ENCODE measurements around the gene KRT27.
"Not testable (repeated sequence)": the region's sequence is repeated elsewhere in the genome, so short reads cannot be mapped to it uniquely, and the experiment has no call there.

KRT27 gene

DNA sequence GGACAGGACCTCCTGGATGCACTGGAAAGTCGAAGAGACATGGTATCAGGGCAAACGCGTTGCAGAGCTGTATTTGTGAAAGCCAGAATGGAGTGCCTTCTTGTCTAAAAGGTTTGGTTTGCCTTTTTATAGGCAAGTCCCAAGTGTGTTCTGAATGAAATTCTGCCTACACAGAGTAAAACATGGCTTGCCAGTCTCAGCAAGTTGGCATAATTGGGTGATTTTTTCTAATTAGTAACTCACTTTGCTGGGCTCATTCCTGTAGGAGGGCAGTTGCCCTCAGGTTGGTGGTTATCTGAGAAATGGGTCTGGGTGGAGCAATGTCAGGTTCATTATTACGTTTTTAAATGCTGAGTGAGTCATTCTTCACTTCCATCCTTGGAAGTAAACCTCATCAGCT, 27.1 kb downstream of the KRT27 start, which contains the start of gene KRT25:
TSS of gene KRT25 (minus strand) at position 101 of the 400 bp plus-strand sequence. CDS start at position 41, 60 bp downstream.
- no peak for DNase-seq (ENCODE audit: low read depth in 2 of 2)

DNA sequence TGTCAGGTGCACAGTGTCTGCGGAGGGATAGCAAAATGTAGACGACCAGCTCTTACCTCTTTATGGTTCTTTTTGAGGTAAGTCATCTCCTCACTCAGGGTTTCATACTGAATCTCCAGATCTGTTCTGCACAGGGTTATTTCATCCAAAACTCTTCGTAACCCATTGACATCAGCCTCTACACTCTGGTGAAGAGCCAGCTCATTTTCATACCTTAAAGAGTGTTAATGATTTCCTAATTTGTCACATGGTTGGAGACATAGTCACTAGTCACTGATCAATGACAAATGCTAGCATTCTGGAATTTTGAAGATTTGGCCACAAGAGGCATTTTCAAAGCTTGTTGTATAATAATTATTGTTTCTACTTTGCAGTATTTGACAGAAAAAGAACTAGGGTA, 28.5 kb downstream of the KRT27 start:
- no peak for DNase-seq (ENCODE audit: low read depth in 2 of 2)

GRCh38 chr17:40751065-40751464, 31.3 kb downstream of the KRT27 start:
- DNase-seq (ENCODE audit: low read depth in 2 of 2) = no peak

GRCh38 chr17:40750391-40750790, 32.0 kb downstream of the KRT27 start:
- DNase-seq (ENCODE audit: low read depth in 2 of 2) = no peak

GRCh38 chr17:40748666-40749065, 33.7 kb downstream of the KRT27 start:
- DNase-seq (ENCODE audit: low read depth in 2 of 2) = not testable (repeated sequence)

GRCh38 chr17:40738553-40738952, 43.8 kb downstream of the KRT27 start:
- DNase-seq (ENCODE audit: low read depth in 2 of 2) = no peak

GRCh38 chr17:40735016-40735415, 47.3 kb downstream of the KRT27 start:
- DNase-seq (ENCODE audit: low read depth in 2 of 2) = no peak

- DNase-seq (ENCODE audit: low read depth in 2 of 2) = no peak
These were observed 48.3 kb downstream of the KRT27 start for GRCh38 chr17:40734018-40734417.

GRCh38 chr17:40730970-40731369, 51.4 kb downstream of the KRT27 start:
- DNase-seq (ENCODE audit: low read depth in 2 of 2) = no peak

- no peak for DNase-seq (ENCODE audit: low read depth in 2 of 2)
These were observed 54.7 kb downstream of the KRT27 start for GRCh38 chr17:40727447-40728231.

DNA sequence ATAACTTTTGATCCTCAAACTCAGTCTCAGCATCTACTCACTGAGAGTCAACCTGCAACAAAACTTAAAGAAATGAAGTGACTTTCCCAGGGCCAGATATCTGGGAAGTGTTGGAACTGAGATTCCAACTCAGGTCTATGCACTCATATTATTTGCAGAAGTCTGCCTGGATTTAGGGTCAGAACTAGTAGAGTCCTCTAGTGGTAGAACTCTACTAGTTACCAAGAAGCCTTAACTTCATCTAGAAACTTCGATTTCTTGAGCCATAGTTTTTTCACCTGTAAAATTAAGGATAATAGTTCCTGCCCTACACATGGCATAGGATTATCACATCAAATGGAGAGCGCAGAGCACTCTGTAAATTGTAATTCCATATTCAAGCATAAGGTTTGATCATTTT, 55.4 kb downstream of the KRT27 start:
- no peak for DNase-seq (ENCODE audit: low read depth in 2 of 2)

Data from stimulated activated CD4-positive, alpha-beta T cell treated with anti-CD3 and anti-CD28 coated beads, Interleukin-1b, Interleukin-23, amount 100 ng/mL, for 4 hours (primary cell).